ENCODE measurements around the gene SYAP1. TPM values are rescaled to one million over a fixed set of nuclear protein-coding genes. Genes with fewer than 3 reads are reported as not detected.
"Not testable (repeated sequence)": the region's sequence is repeated elsewhere in the genome, so short reads cannot be mapped to it uniquely, and the experiment has no call there.

The SYAP1 gene
- total RNA-seq, 6 donors from 2014 or later, result 12.6 to 41.2 (median 22.6) TPM

- H3K4me1 ChIP-seq, result no peaks in the 10 kb centered on the region
- H3K27ac ChIP-seq, result no peak overlapping the region
- DNase-seq, result no peak
- H3K36me3 ChIP-seq, result peaks cover 5 to 96% (median 40%) of the 10 kb centered on the region in 4 donors
- H3K4me3 ChIP-seq, result no peak overlapping the region
- WGBS, 2 donors, result 94 to 97% methylated on average over 5 of the region's 5 CpGs
- no peak for ATAC-seq (ENCODE audit: low FRiP score in 2 of 2)
- TF ChIP-seq POLR2A (IDR thresholded peaks at IDR 0.05) (no peak), CTCF (IDR thresholded peaks at IDR 0.05) (no peak), POLR2AphosphoS5 (IDR thresholded peaks at IDR 0.05) (no peak), EP300 (IDR thresholded peaks at IDR 0.05) (no peak)
- no peaks in the 10 kb centered on the region for H3K9me3 ChIP-seq
- H3K27me3 ChIP-seq, result no peaks in the 10 kb centered on the region
These were observed 26.2 kb downstream of the SYAP1 start for GRCh38 chrX:16745659-16746058.

GRCh38 chrX:16748425-16748824 is 29.0 kb downstream of the SYAP1 start:
- WGBS, 2 donors, result 80 to 95% methylated on average over 4 to 5 of the region's 5 CpGs

GRCh38 chrX:16750136-16750535 is 30.7 kb downstream of the SYAP1 start:
- Histone ChIP-seq H3K4me1 (no peaks in the 10 kb centered on the region), H3K9me3 (no peaks in the 10 kb centered on the region), H3K27ac (no peak overlapping the region), H3K27me3 (no peaks in the 10 kb centered on the region), H3K36me3 (peaks cover 0 to 78% (median 30%) of the 10 kb centered on the region in 4 donors), H3K4me3 (no peak overlapping the region)
- DNase-seq (no peak), ATAC-seq (ENCODE audit: low FRiP score in 2 of 2) (no peak)
- TF ChIP-seq POLR2A (IDR thresholded peaks at IDR 0.05) (no peak), CTCF (IDR thresholded peaks at IDR 0.05) (no peak), EP300 (IDR thresholded peaks at IDR 0.05) (no peak)
- WGBS, 2 donors, result 85 to 98% methylated on average over 3 to 7 of the region's 7 CpGs

More at GRCh38 chrX:16748425-16748824, 29.0 kb downstream of the SYAP1 start:
- Histone ChIP-seq H3K27ac (no peak overlapping the region), H3K36me3 (peaks cover 5 to 80% (median 35%) of the 10 kb centered on the region in 4 donors), H3K4me3 (no peak overlapping the region), H3K9me3 (no peaks in the 10 kb centered on the region), H3K4me1 (no peaks in the 10 kb centered on the region), H3K27me3 (no peaks in the 10 kb centered on the region)
- no peak for TF ChIP-seq POLR2AphosphoS5 (IDR thresholded peaks at IDR 0.05)
- no peak for TF ChIP-seq CTCF (IDR thresholded peaks at IDR 0.05)
- TF ChIP-seq EP300 (IDR thresholded peaks at IDR 0.05), result no peak
- no peak for TF ChIP-seq POLR2A (IDR thresholded peaks at IDR 0.05)
- DNase-seq, result no peak
- ATAC-seq (ENCODE audit: low FRiP score in 2 of 2), result no peak

GRCh38 chrX:16754019-16754418 is 34.6 kb downstream of the SYAP1 start:
- no peaks in the 10 kb centered on the region for H3K27me3 ChIP-seq
- TF ChIP-seq CTCF (IDR thresholded peaks at IDR 0.05), result no peak
- no peak for TF ChIP-seq POLR2A (IDR thresholded peaks at IDR 0.05)
- no peak for TF ChIP-seq POLR2AphosphoS5 (IDR thresholded peaks at IDR 0.05)
- no peak for TF ChIP-seq EP300 (IDR thresholded peaks at IDR 0.05)
- no peak overlapping the region for H3K27ac ChIP-seq
- H3K4me3 ChIP-seq, result no peak overlapping the region
- no peaks in the 10 kb centered on the region for H3K9me3 ChIP-seq
- DNase-seq, result no peak
- ATAC-seq (ENCODE audit: low FRiP score in 2 of 2), result no peak
- H3K36me3 ChIP-seq, result peaks cover 0 to 79% (median 31%) of the 10 kb centered on the region in 4 donors
- H3K4me1 ChIP-seq, result no peaks in the 10 kb centered on the region
- WGBS, 2 donors, result 98 to 100% methylated on average over 1 to 2 of the region's 2 CpGs

GRCh38 chrX:16756724-16757123 is 37.3 kb downstream of the SYAP1 start:
- Histone ChIP-seq H3K36me3 (peaks cover 0 to 85% (median 28%) of the 10 kb centered on the region in 4 donors), H3K9me3 (no peaks in the 10 kb centered on the region), H3K4me1 (no peaks in the 10 kb centered on the region), H3K4me3 (no peak overlapping the region), H3K27ac (no peak overlapping the region), H3K27me3 (no peaks in the 10 kb centered on the region)
- no peak for TF ChIP-seq CTCF (IDR thresholded peaks at IDR 0.05)
- no peak for TF ChIP-seq POLR2A (IDR thresholded peaks at IDR 0.05)
- TF ChIP-seq POLR2AphosphoS5 (IDR thresholded peaks at IDR 0.05), result no peak
- no peak for TF ChIP-seq EP300 (IDR thresholded peaks at IDR 0.05)
- WGBS, 2 donors, result 96% methylated on average over 4 of the region's 4 CpGs
- ATAC-seq (ENCODE audit: low FRiP score in 2 of 2) (no peak), DNase-seq (no peak)

- whole genome bisulfite sequencing, 2 donors, result 93 to 96% methylated on average over 4 of the region's 4 CpGs
- H3K36me3 ChIP-seq, result peaks cover 0 to 51% (median 14%) of the 10 kb centered on the region in 4 donors
- H3K4me1 ChIP-seq; H3K27me3 ChIP-seq; H3K4me3 ChIP-seq; H3K27ac ChIP-seq; ATAC-seq (ENCODE audit: low FRiP score in 2 of 2); H3K9me3 ChIP-seq; DNase-seq: not testable (repeated sequence)
These were observed 42.1 kb downstream of the SYAP1 start for GRCh38 chrX:16761500-16761899.

All from upper lobe of left lung (tissue), 6 donors.